Measurements from ENCODE around the gene CHST6.
"Not testable (repeated sequence)": the region's sequence is repeated elsewhere in the genome, so short reads cannot be mapped to it uniquely, and the experiment has no call there.

The CHST6 gene

DNA sequence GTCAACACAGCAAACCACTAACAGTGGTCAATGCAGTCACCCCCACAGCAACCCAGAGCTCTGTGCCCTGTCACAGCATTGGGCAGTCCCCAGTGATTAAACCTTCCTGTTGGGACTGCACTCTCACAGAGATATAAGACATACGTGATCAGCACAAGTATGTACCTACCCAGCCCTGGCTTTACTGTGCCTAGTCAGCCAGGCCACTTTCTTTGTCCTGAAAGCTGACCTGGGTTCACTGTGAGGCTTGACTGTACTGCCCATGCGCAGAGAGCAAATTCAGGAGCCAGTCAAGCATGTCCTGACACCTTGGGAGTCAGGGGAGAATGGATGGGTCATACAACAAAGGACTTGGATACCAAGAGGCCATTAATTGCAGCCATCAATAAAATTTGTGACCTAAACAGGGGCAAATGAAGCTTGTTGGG, 19.8 kb downstream of the CHST6 start:
- DNase-seq (ENCODE audit: low read depth), result no peak

DNA sequence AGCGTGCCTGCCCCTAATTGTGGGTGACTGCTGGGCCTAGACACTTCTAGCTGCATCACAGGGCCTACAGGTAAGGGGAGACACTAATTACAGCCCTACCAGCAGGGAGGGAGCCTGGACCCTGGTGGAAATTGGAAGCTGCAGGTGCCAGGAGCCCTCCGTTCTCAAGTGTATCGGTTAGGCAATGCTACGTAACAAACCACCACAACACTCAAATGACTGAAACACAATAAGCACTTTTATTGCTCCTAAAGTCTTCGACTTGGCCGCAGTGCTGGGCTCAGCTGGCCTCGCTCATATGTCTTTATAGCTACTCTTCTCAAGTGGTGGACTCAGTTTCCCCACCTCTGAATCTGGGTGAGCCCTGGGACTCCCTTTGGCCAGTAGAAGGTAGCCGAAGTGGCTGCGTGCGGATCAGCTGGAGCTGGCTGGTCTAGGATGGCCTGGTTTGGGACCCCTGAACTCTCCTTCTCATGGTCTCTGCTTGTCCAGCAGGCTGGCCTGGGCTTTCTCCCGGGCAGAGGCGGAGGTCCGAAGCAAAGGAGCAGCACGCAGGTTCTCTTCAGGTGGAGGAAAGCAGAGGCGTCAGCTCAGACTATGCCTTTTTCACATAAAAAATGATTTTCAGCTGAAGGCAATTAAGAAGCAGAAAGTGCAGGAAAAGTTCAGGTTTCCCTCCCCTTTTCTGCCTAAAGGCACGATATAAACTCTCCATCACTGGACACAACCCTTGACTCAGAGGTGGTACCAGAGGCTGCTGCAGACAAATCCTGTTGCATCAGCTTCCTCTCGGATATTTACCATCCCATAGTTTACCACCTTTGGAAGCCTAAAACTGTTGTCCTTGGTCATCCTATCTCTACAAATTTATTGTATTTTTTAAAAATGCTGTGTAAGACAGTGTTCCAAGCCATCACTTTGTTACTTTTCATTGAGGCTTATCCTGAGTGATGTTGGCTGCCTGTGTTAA, 22.0 kb downstream of the CHST6 start:
- DNase-seq (ENCODE audit: low read depth), result no peak

DNA sequence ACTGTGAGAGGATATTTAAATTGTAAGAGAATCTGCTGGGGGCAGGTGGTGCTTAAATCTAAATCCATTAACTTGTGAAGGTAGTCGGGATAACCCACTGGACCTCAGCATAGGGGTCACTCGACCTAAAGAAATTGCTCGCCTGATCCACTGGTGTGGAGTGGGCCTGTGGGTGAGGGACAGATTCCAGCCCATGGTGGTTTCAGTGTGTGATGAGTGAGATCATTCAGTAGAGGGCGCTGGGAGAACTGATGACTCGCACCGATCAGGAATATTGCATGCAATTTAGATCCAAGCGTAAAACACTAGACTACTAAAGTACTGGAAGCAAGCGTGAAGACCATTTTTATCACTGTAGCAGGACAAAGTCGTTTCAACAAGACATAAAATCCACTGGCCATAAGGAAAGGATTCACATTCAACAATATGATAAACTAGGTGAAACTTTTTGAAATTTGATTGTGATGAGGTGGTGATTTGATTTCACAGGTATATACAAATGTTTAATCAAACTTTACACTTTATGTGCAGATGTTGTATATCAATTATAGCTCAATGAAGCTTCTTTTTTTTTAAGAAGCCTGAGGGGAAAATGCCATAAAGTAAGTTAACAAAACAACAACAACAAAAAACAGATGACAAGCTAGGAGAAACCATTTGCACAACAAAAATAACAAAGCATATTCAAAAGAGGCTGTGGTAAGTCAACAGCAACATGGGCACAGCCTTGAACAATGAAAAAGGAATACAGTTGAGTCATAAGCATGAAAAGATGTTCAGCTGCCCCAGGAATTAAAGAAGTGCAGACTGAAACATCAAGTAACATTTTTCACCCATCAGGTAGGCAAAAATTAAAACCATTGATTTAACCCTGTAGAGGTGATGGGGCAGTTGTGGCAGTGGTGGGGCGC, 23.3 kb downstream of the CHST6 start:
- peak; percentile 50 for DNase-seq (ENCODE audit: low read depth)

- DNase-seq (ENCODE audit: low read depth), result no peak
Observed at GRCh38 chr16:75466760-75467159, 28.5 kb downstream of the CHST6 start.

DNA sequence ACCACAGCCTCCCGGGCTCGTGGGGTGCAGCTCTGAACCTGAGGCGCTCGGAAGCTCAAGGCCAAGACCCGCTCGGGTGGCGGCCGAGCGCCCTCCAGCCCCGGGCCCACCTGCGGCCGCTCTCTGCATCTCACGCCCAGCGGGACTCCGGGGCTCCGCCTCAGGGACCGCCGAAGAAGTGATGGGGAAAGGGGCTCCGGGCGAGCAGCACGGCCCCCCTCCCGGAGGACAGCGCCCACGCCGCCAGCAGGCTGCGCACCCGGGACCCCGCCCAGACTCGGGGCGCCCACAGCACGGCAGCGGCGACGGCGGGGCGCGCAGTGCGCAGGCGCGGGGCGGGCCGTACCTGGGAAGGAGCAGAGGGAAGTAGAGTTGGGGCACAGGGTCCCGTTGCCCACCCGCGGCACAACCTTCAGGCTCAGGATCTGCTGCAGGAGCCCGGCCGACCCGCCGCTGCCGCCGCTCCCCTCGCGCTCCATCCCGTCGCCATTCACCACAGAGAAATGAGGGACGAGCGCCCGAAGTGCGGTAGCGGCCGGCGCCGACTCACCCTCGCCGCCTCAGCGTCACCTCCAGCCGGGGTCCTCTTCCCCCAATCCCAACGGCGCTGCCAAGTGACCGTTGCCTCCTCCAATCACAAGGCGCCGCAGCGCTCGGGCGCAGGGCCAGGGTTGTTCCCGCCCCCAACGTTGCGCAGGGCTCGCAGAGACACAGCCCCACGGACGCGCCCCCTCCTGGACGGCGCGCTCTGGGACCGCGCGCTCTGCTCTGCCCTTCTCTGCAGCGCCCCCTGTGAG, 30.9 kb downstream of the CHST6 start, which contains the start of gene TMEM170A:
Gene TMEM170A, minus strand, starts transcription at position 568 of the 797 bp plus-strand sequence. Its CDS starts 89 bp downstream, at position 479.
- DNase-seq (ENCODE audit: low read depth), result peak; percentile 99

GRCh38 chr16:75463389-75464121, 31.7 kb downstream of the CHST6 start:
- peak; percentile 14 for DNase-seq (ENCODE audit: low read depth)

DNA sequence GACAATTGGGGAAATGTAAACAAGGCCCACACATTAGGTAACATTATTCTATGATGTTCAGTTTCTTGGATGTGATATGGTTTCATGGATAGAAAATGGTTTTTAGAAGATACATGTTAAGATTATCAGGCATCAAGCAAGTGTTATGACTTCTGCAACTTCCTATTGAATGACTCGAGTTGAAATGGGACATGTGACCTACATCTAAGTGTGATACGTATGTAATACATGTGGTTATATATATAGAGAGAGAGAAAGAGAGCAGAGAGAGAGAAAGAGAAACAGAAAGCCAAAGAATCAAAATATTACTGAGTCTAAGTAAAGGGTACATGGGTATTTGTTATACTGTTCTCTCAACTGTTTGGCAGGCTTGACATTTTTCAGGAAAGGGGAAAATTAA, 32.4 kb downstream of the CHST6 start:
- no peak for DNase-seq (ENCODE audit: low read depth)

DNA sequence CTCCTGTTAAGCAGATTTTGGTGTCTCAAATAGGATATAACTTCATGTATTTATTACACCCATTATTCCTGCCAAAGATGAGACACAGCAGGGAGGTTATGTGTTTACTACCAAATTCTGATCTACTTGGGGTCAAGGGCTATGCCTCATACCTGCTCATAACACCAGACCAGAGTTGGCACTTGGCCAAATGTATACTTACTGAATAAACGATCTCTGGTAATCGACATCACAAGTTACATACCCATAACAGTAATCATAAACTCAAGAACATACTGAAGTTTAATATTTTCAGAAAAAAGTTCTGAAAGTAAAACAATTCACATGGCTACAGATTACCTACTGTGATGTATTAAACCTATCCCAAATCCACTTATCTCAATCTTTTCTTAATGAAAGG, 33.7 kb downstream of the CHST6 start:
- no peak for DNase-seq (ENCODE audit: low read depth)

DNA sequence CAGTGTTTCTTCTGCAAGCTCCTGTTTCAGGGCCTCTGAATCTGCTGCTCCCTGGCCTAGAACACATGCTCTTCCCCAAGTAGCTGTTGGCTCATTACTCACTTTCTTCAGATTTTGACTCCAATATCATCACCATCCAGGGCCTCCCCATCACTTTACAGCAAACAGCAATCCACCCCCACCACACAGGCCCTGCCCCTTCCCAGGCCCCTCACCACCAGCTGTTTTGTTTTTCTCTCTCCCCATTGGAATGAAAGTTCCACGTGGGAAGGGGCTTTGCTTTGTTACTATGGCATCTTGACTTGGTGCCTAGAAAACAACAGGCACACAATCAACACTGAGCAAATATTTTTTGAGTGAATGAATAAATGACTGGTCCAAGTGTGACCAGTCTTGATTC, 34.8 kb downstream of the CHST6 start:
- no peak for DNase-seq (ENCODE audit: low read depth)

DNA sequence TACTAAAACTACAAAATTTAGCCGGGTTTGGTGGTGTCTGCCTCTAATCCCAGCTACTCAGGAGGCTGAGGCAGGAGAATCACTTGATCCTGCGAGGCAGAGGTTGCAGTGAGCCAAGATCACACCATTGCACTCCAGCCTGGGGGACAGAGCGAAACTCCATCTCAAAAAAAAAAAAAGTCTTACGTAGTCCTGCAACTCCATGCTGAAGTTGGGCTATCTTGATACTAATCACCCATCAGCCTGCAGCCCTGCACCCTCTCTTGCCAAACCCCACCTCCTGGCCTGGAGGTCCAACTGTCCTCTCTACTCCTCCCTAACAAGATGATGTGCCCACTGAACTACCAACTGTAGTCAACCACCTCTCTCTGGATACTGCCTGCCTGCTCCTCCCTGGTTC, 35.5 kb downstream of the CHST6 start:
- DNase-seq (ENCODE audit: low read depth), result no peak

DNA sequence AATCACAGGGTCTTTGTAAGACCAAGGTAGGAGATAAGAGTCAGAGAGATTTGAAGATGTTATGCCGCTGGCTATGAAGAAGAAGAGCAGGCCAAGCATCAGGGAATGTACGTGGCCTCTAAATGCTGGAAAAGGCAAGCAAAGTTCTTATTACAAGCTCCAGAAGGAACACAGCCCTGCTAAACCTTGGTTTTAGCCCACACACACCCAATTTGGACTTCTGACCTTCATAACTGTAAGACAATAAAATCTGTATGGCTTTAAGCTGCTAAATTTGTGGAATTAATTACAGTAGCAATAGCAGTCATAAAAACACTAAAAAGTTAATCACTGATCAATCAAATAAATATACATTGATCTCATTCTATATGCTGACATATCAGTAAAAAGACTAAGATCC, 36.8 kb downstream of the CHST6 start:
- DNase-seq (ENCODE audit: low read depth), result no peak

- no peak for DNase-seq (ENCODE audit: low read depth)
Observed at GRCh38 chr16:75458029-75458428, 37.2 kb downstream of the CHST6 start.

DNA sequence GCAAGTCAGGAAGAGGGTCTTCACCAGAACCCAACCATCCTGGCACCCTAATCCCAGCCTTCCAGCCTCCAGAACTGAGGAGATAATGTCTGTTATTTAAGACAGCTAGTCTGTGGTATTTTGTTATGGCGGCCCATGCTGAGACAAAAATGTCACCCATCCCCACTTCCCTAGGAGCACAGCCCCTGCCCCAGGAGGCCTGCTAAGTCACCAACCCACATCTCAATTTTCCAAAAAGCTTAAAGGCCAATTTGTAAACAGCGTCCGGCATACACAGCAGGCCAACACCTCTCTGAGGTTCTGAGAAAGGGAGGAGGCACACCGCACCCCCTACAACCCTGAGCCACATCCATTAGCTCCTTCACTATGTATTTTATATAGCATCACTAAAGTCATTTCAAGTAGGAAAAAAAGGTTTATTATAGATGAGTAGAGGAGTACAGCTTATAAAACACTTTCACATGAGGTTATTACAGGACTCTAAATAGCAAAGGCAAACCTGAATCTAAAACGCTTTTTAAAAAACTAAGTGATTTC, 37.7 kb downstream of the CHST6 start:
- no peak for DNase-seq (ENCODE audit: low read depth)

GRCh38 chr16:75456971-75457370, 38.3 kb downstream of the CHST6 start:
- no peak for DNase-seq (ENCODE audit: low read depth)

DNA sequence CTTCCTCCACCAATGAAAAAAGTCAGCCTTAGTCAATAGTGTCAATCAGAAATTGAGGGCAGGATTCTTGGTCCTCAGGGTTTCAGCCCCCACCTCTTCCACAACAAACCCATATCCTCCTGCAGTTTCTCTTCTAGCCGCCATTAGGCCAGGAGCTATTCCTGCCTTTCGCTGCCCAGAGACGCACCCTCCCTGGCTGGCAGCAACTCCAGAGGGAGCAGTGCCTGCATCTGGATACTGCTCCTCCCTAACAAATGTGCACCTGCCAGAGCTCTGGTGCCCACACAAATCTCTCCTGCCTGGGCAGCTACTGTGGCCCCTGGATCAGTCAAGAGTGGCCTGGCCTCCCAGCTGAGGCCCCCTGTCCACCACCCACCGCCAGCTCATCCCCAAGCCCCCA, 38.8 kb downstream of the CHST6 start:
- not testable (repeated sequence) for DNase-seq (ENCODE audit: low read depth)

- DNase-seq (ENCODE audit: low read depth), result no peak
Observed at GRCh38 chr16:75455677-75456076, 39.6 kb downstream of the CHST6 start.

DNA sequence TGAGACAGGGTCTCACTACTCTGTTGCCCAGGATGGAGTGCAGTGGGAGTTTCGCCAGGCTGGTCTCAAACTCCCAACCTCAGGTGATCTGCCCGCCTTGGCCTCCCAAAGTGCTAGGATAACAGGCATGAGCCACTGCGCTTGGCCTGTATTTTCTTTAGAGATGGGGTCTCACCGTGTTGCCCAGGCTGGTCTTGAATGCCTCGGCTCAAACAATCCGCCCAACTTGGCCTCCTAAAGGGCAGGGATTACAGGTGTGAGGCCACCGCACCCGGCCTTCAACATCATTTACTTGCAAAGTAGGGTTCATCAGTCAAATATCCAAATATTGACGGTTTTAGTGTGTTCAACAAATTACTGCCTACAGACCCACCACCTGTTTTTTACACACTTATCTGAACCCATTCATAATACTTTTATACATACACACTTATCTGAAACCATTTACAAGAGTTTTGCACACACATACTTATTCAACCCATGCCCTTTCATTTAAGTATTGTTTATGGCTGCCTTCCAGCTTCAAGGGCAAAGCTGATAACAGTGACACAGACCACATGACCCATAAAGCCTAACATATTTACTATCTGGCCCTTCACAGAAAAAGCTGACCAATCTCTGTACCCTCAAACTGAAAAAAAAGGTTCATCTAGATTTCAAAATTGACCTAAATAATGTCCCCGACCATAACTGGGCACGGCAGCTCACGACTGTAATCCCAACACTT, 42.6 kb downstream of the CHST6 start:
- DNase-seq (ENCODE audit: low read depth), result no peak

- no peak for DNase-seq (ENCODE audit: low read depth)
Observed at GRCh38 chr16:75446416-75446815, 48.8 kb downstream of the CHST6 start.

GRCh38 chr16:75445298-75445697, 49.9 kb downstream of the CHST6 start:
- no peak for DNase-seq (ENCODE audit: low read depth)

GRCh38 chr16:75443298-75443697, 51.9 kb downstream of the CHST6 start:
- DNase-seq (ENCODE audit: low read depth), result peak; percentile 68

Data from fibroblast of gingiva (primary cell).